Measurements from ENCODE around the gene TEAD4.

GRCh38 chr12:3055026-3055703 lies 96.0 kb downstream of the TEAD4 start:
- no peak for TF ChIP-seq POLR2A (IDR thresholded peaks at IDR 0.05)
- TF ChIP-seq, protein P1, sequence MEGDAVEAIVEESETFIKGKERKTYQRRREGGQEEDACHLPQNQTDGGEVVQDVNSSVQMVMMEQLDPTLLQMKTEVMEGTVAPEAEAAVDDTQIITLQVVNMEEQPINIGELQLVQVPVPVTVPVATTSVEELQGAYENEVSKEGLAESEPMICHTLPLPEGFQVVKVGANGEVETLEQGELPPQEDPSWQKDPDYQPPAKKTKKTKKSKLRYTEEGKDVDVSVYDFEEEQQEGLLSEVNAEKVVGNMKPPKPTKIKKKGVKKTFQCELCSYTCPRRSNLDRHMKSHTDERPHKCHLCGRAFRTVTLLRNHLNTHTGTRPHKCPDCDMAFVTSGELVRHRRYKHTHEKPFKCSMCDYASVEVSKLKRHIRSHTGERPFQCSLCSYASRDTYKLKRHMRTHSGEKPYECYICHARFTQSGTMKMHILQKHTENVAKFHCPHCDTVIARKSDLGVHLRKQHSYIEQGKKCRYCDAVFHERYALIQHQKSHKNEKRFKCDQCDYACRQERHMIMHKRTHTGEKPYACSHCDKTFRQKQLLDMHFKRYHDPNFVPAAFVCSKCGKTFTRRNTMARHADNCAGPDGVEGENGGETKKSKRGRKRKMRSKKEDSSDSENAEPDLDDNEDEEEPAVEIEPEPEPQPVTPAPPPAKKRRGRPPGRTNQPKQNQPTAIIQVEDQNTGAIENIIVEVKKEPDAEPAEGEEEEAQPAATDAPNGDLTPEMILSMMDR (IDR thresholded peaks at IDR 0.05): no peak

Data from thyroid gland (tissue), 4 donors.